Gastrocnemius medialis (tissue), 4 donors: ENCODE results near the gene TBX20.
"Not testable (repeated sequence)": the region's sequence is repeated elsewhere in the genome, so short reads cannot be mapped to it uniquely, and the experiment has no call there.

Experiments used
- POLR2A ChIP-seq, 2 donors: fragments of 450-650 bp; IDR thresholded peaks; one replicate each; pipeline ENCODE4 v1.6.1; 2017; ENCODE audit warnings: antibody characterized with exemption in 2 of 2, mild to moderate bottlenecking in 2 of 2, moderate library complexity in 2 of 2
- TF ChIP-seq, protein P1 (sequence below), 5 experiments: fragments of 450-650 bp in 3 of 5; fragments of 200-600 bp in 2 of 5; sonication (generic) in 2 of 5; IDR thresholded peaks in 4 of 5; conservative IDR thresholded peaks in 1 of 5; 1 replicate in 4 of 5; 2 replicates in 1 of 5; pipeline ENCODE4 v1.5.1; 2016 to 2019; ENCODE audit warnings: antibody characterized with exemption in 5 of 5, mild to moderate bottlenecking in 3 of 5, moderate library complexity in 3 of 5

- TF ChIP-seq, protein P1, sequence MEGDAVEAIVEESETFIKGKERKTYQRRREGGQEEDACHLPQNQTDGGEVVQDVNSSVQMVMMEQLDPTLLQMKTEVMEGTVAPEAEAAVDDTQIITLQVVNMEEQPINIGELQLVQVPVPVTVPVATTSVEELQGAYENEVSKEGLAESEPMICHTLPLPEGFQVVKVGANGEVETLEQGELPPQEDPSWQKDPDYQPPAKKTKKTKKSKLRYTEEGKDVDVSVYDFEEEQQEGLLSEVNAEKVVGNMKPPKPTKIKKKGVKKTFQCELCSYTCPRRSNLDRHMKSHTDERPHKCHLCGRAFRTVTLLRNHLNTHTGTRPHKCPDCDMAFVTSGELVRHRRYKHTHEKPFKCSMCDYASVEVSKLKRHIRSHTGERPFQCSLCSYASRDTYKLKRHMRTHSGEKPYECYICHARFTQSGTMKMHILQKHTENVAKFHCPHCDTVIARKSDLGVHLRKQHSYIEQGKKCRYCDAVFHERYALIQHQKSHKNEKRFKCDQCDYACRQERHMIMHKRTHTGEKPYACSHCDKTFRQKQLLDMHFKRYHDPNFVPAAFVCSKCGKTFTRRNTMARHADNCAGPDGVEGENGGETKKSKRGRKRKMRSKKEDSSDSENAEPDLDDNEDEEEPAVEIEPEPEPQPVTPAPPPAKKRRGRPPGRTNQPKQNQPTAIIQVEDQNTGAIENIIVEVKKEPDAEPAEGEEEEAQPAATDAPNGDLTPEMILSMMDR (IDR thresholded peaks at IDR 0.05 in 4 of 5, conservative IDR thresholded peaks at IDR 0.05 in 1 of 5), result not testable (repeated sequence)
- TF ChIP-seq POLR2A (IDR thresholded peaks at IDR 0.05), result not testable (repeated sequence)
These were observed 68.9 kb downstream of the TBX20 start for GRCh38 chr7:35184961-35185360.
